IPS-18c (cell line): ENCODE measurements around the gene EVI2B.
"Not testable (repeated sequence)": the region's sequence is repeated elsewhere in the genome, so short reads cannot be mapped to it uniquely, and the experiment has no call there.

Experiments used
- H3K4me3 ChIP-seq: 2 replicates; pipeline ENCODE4 v1.7.0; 2013; ENCODE audit warnings: low read depth, mild to moderate bottlenecking, low read length, moderate library complexity; ENCODE audit not compliant: insufficient read depth
- H3K9me3 ChIP-seq: one replicate; pipeline ENCODE4 v1.6.1; 2013; ENCODE audit warnings: mild to moderate bottlenecking, low read length, moderate library complexity; ENCODE audit not compliant: control insufficient read depth, insufficient read depth

Gene EVI2B

DNA sequence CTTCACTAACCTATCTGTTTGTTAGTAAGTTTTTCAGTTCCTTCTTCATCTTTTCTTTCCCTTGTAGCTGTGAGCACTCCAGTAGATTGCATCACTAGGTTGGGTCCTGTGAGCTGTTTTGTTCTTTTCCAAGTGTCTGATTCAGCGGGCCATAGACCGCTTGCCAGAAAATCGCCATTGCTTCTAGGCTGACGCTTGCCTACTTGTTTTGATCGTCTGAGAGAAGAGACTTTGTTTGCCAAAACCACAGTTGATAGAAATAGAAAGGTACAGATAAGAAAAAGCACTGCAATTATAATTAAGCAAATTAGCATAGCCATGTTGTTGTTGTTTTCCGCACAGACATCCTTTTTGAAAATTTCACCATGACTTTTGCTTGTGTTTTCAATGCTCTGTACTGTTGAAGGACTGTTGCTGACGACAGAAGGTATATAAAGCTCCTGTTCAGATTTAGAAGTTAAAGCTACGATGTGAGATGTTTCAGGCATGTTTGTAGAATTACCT, 4.5 kb upstream of the EVI2B start:
- Histone ChIP-seq H3K4me3 (no peak overlapping the region), H3K9me3 (no peaks in the 10 kb centered on the region)

DNA sequence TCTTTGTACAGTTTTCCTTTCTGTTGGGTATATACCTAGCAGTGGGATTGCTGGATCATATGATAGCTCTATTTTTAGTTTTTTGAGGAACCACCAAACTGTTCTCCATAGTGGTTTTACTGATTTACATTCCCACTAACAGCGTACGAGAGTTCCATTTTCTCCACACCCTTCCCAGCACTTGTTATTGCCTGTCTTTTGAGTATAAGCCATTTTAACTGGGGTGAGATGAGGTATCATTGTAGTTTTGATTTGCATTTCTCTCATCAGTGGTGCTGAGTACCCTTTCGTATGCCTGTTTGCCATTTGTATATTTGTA, 887 bp upstream of the EVI2B start:
- H3K4me3 ChIP-seq, result no peak overlapping the region

DNA sequence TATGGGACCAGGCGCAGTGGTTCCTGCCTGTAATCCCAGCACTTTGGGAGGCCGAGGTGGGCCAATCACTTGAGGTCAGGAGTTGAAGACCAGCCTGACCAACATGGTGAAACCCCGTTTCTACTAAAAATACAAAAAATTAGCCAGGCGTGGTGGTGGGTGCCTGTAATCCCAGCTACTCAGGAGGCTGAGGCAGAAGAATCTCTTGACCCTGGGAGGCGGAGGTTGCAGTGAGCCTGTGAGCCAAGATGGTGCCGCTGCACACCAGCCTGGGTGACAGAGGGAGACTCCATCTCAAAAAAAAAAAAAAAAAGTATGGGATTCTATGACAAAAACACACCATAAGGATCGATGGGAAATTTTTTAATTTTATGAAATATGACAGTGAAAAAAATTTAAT, 1.6 kb downstream of the EVI2B start:
- not testable (repeated sequence) for H3K9me3 ChIP-seq, H3K4me3 ChIP-seq

More for the DNA sequence above, 887 bp upstream of the EVI2B start:
- H3K9me3 ChIP-seq, result no peaks in the 10 kb centered on the region

DNA sequence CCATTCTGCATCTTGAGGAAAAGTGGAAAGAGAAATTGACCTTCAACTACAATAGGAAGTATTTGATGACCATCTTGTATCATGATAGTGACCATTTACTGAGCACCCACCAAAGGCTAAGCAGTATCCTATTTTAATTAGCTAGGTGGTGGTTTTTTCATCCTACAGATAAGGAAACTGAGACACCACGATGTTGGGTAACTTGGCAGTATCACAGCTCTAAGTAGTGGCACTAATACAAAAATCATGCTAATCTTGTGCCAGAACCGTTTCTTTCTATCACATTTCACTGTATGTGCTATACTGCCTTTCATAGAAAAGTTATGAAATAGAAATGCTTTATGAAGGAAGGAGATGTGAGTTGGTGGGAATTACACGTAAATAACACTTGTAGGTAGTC, 2.3 kb downstream of the EVI2B start:
- H3K9me3 ChIP-seq, result no peaks in the 10 kb centered on the region
- H3K4me3 ChIP-seq, result no peak overlapping the region

DNA sequence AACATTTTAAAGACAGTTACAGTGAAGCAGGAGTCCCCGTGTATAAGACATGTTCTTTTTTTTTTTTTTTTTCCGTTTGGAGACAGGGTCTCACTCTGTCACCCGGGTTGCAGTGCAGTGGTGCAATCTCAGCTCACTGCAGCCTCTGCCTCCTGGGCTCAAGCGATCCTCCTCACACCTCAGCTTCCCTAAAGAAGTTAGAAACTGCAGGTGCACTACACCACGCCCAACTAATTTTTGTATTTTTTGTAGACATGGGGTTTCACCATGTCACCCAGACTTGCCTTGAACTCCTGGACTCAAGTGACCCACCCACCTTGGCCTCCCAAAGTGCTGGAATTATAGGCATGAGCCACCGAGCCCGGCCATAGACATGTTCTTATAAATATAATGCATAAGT, 3.0 kb downstream of the EVI2B start:
- no peak overlapping the region for H3K4me3 ChIP-seq
- H3K9me3 ChIP-seq, result no peaks in the 10 kb centered on the region

DNA sequence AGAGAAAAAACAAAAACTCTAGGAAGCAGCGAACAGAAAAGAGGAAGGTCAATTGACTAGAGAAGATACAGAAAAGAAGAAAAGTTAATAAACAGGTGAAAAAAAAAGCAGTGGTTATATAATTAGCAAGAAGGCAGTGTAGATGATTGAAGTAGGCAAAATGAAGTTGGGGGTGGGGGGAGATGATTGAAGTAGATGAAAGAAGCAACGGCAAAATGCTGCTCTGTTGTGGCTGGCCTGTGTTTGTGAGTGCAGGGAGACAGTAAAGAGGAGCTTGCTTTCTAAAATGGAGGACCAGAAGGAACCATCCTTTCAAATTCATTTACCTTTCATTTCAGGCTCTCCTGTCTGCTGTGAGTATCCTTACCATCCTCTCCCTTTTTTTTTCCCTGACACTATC, 3.6 kb downstream of the EVI2B start:
- no peak overlapping the region for H3K4me3 ChIP-seq
- H3K9me3 ChIP-seq, result no peaks in the 10 kb centered on the region

DNA sequence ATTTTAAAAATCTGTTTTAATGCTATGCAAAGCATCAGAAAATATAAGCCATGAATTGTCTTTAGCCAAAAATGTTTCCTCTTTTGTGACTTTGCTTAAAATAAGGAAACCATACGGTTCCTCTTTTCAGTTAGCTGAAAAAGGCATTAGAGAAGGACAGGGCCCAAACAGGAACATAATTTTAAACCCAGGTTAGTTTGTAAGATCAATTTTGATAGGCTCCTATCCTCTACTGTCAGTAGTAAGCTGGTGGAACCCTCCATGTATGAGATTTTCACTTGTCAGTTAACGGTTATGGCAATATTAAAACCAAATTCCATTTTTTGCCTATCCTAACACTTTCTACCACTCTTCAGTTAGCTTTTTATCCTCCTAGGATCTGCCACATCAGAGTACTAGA, 4.3 kb downstream of the EVI2B start:
- Histone ChIP-seq H3K4me3 (no peak overlapping the region), H3K9me3 (no peaks in the 10 kb centered on the region)

DNA sequence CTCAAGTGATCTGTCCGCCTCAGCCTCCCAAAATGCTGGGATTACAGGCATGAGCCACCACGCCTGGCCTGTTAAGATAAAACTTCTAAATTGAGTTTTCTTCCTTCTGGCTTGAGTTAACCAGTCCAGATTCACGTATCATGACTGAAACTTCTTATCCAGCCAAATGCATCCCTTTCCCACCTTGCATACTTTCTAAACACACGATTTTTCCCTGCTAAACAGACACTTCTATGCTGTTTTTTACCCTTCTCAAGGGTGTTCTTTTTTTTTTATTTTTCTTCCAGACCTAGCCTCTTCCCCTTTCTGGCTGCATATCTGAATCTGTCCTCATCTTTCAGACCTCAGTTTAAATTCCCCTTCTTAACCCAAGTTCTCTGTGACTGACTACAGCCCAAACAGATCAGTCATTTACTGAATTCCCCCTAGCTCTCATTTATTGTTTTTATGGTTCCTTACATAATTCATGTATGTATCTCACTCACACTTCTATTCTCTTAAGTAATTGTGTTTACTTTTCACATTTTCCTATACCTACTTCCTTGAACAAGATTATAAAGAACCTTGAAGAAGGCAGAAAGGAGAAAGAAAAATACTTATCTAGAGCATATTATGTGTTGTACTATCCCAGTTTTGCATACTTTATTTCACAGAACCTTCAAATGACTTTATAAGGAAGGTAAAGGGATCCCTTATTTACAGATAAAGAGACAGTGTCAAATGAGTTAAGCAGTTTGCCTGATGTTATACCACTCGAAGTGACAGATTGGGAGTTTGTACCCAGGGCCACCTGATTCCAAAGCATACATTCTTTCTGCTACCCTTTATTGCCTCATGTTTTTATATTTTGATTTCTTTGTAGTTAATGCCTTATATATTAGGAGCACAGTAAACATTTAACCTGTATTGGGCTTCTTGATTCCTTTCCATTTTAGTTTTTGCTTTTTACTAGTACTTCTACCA, 5.2 kb downstream of the EVI2B start:
- no peaks in the 10 kb centered on the region for H3K9me3 ChIP-seq
- H3K4me3 ChIP-seq, result no peak overlapping the region

DNA sequence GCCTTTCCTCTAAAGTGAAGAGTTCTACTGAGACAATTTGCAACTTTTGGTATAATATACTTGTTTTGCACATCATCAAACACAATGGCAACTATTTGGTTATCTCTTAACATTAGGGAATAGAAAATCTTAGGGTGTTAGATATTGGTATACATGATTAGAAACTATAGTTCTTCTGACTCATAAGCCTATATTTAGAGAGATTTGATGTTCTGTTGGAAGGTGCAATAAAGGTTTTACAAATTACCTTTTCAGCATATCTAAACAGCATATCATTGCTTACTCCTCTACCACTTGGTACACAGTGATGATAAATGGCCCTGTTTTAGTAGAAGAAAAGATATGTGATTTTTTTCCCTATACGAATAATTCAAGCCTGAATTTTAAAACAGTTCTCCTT, 6.2 kb downstream of the EVI2B start:
- no peak overlapping the region for H3K4me3 ChIP-seq
- H3K9me3 ChIP-seq, result no peaks in the 10 kb centered on the region

DNA sequence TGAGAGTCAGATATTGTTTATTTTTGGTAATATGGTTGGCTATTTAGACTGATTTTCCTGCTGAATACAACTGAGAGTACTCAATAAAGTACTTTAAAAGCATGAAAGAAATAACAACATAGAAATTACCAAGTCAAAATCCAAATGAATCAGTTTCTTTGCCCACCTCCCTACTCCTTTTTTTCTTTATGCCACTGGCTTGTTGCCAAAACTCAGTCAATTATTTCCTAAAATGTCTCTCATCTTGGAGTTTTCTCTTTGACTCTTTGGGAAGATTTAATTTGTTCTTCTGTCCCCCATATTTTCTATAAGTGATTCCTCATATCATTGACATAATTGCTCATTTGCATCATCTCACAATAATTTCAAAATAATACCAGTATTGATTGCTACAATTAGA, 14.2 kb downstream of the EVI2B start:
- Histone ChIP-seq H3K4me3 (no peak overlapping the region), H3K9me3 (no peaks in the 10 kb centered on the region)

DNA sequence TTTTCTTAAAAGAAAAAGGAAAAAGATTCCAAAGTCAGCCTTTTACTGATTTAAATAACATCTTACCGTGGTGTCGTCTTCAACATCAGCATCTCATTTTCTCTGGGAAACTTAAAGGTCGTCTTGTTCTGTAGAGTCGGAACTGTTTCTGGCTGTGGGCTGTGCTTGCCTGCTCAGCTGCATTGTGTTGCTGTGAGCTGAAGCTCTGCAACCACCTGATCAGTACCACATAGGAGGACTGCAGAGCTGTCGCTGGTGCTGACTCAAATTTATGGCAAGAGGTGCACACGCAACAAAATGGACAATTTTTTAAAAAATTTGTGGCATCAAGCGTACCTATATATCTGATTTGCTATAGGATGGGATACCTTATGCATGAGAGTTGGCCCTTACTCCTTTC, 16.8 kb downstream of the EVI2B start, which contains the start of gene OMG:
OMG (minus strand) TSS at position 150 of the 400 bp plus-strand sequence. CDS start 908 bp downstream, outside the sequence.
- H3K9me3 ChIP-seq, result no peaks in the 10 kb centered on the region
- H3K4me3 ChIP-seq, result no peak within 1 kb of the TSS

DNA sequence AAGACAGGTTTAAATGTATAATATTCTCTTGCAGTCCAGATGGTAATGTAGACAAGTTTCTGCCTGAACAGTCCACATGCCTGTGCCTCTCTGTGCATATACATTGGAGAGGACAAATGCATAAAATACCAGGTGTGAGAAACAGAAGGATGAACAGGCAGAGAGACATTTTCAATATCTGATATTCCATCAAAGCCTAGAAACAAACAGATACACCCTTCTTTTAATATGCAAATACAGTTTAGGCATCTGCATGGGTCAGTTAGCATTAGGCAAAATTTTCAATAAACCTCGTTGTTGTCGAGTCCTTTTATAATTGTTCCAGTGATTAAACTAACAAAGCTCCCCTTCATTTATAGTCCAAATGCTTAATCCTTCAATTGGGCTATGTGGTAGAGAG, 17.7 kb downstream of the EVI2B start:
- Histone ChIP-seq H3K9me3 (no peaks in the 10 kb centered on the region), H3K4me3 (no peak overlapping the region)

DNA sequence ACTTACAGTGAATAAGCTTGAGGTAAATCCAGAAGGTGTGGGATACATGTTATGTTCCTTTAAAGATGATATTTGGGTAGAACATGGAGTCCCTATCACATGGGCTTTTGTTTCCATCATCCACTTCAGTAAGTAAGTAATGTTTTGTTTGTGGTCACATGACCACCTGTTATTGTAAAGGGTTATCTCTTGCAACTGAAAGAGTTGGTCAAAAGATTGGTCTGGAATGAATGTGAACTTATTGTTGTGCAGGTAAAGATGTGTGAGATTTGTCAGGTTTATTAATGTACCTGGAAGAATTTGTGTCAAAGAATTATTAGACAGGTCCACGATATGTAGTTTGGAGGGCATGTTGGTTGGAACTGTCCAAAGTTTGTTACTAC, 18.4 kb downstream of the EVI2B start:
- no peaks in the 10 kb centered on the region for H3K9me3 ChIP-seq
- no peak overlapping the region for H3K4me3 ChIP-seq

DNA sequence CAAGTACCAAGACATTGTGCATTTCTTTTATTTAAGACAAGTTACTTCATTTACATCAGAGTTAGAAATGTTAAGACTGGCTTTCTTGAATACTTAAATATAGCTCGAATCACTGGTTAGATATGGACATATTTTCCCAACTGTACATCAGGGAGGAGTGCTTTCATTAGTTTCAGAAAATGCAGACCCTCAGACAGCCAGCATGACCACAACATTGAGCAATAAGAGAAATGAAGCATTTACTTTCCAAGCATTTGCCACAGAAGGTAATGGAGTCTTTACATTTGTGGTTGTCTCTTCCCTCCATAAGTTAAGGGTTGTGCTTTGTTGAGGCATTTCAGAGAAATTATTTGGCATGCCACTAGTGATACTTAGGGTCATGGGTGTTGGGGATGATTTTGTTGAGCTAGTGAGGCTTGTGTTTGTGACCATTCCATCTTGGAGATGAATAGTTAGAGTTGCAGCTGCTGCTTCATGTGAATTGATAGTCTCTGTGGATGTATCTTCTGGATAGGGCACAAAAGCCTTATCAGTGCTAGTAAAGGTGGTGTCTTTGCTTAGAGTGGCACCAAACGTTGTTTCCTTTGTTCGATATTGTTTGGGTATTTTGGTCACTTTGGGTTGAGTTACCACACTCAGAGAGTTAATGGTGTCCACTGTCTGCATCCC, 18.9 kb downstream of the EVI2B start:
- no peaks in the 10 kb centered on the region for H3K9me3 ChIP-seq

DNA sequence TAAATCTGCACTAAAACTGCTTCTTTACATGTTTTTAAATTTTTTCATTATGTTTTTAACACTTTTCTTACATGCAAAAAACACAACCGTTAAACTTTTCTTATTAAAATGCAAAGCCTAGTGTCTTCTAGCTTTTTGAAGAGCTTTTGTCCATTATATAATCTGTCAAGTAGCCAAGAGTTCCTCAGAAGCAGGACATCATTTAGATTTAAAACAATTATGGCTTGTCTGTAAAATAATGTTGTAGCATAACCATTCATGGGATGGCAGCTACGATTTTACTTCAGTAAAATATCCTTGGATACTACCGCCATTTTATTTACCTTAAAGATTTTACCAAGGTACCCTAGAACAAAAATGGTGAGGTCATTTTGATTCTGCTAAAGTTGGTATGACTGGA, 19.6 kb downstream of the EVI2B start:
- H3K9me3 ChIP-seq, result no peaks in the 10 kb centered on the region
- no peak overlapping the region for H3K4me3 ChIP-seq

More for the DNA sequence above, 18.9 kb downstream of the EVI2B start:
- H3K4me3 ChIP-seq, result no peak overlapping the region

DNA sequence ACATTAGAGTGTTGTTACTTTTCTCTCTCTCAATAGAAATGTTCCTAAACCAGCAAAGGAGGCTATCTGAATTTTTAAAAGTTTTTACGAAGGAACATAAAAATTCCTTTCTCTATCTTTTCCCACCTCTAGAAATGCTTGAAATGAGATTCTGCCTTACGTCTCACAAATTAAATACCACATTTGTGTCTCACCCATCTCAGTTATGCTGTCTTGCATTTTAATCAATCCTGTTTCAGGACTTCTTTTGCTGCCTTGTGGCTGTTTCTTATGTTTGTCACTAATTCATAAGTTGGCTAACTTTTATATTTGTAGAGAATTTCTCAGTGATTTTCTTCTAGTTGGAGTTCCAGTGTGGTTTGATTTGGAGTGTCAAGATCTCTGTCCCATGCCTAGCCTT, 20.3 kb downstream of the EVI2B start:
- no peak overlapping the region for H3K4me3 ChIP-seq
- no peaks in the 10 kb centered on the region for H3K9me3 ChIP-seq

DNA sequence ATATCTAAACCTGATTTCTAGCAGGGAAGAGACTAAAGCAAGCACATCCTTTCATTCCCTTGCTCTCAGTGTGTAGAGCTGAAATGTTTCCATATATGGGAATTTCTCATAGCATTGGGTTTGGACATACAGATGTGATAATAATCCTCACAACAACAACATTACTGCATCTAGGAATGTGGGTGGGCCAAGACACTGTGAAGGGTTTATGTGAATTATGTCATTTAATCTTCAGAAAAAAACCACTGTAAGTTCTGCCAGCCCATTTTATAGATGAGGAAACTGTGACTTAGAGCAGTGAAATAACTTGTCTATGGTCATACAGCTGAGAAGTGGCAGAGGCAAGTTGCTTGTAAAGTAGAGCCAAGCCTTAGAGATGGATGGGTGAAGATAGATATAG, 22.0 kb downstream of the EVI2B start:
- no peak overlapping the region for H3K4me3 ChIP-seq
- H3K9me3 ChIP-seq, result no peaks in the 10 kb centered on the region

DNA sequence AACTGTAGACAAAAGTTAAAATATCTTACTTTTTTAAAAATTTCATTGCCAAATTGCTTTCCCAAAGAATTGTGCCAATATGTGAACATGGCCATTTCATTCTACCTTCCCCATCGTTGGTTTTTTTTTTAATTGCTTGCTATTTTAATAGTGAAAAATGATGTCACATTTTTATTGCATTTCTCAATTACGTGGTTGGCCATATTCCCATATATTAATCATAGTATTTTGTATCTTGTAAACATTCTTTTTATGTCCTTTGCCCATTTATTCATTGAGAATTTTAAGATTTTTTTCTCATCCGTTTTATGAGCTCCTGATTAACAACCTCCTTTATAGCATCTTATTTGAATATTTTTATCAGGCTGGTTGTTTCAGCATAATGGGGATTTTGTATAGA, 24.1 kb downstream of the EVI2B start:
- no peak overlapping the region for H3K4me3 ChIP-seq
- no peaks in the 10 kb centered on the region for H3K9me3 ChIP-seq
